ENCODE data around the gene UEVLD. TPM values are rescaled to one million over a fixed set of nuclear protein-coding genes. Genes with fewer than 3 reads are reported as not detected.

UEVLD gene
- total and polyA plus RNA-seq, 4 donors, result 5.7 to 15.5 (median 6.7) TPM

GRCh38 chr11:18567081-18567480, 21.5 kb downstream of the UEVLD start:
- TF ChIP-seq FOXA1 (IDR thresholded peaks at IDR 0.05) (no peak), GABPA (IDR thresholded peaks at IDR 0.05 in 1 of 2, conservative IDR thresholded peaks at IDR 0.05 in 1 of 2) (no peak), EGR1 (IDR thresholded peaks at IDR 0.05; ENCODE audit: low read depth in 2 of 2) (no peak), CTCF (IDR thresholded peaks at IDR 0.05; ENCODE audit: low read depth, low read length, missing input control) (no peak), ZBTB33 (IDR thresholded peaks at IDR 0.05) (no peak)
- Histone ChIP-seq H3K9ac (ENCODE audit: low read depth in 1 of 2, low read length in 2 of 2) (no peak overlapping the region), H3K4me1 (ENCODE audit: control insufficient read depth in 4 of 4, insufficient read depth in 4 of 4, low read length in 3 of 4) (no peaks in the 10 kb centered on the region), H3K27ac (ENCODE audit: low read depth in 1 of 2, low read length in 2 of 2) (no peak overlapping the region), H3K27me3 (ENCODE audit: control insufficient read depth in 4 of 4, insufficient read depth in 4 of 4, low read length in 3 of 4) (no peaks in the 10 kb centered on the region), H3K4me3 (ENCODE audit: low read depth in 1 of 3, low read length in 3 of 3) (no peak overlapping the region), H3K36me3 (ENCODE audit: control insufficient read depth in 4 of 4, insufficient read depth in 3 of 4, low read depth in 1 of 4, low read length in 3 of 4) (peaks cover 6 to 20% (median 14%) of the 10 kb centered on the region in 4 donors), H3K9me3 (ENCODE audit: control insufficient read depth in 4 of 4, low read length in 3 of 4) (no peaks in the 10 kb centered on the region)
- 95% methylated on average over 3 of the region's 3 CpGs for WGBS
- no peak for DNase-seq (ENCODE audit: low spot score)

GRCh38 chr11:18566406-18566805, 22.1 kb downstream of the UEVLD start:
- no peaks in the 10 kb centered on the region for H3K9me3 ChIP-seq (ENCODE audit: control insufficient read depth in 4 of 4, low read length in 3 of 4)
- H3K4me1 ChIP-seq (ENCODE audit: control insufficient read depth in 4 of 4, insufficient read depth in 4 of 4, low read length in 3 of 4), result no peaks in the 10 kb centered on the region
- no peak overlapping the region for H3K27ac ChIP-seq (ENCODE audit: low read depth in 1 of 2, low read length in 2 of 2)
- H3K27me3 ChIP-seq (ENCODE audit: control insufficient read depth in 4 of 4, insufficient read depth in 4 of 4, low read length in 3 of 4), result no peaks in the 10 kb centered on the region
- no peak overlapping the region for H3K4me3 ChIP-seq (ENCODE audit: low read depth in 1 of 3, low read length in 3 of 3)
- no peak for DNase-seq (ENCODE audit: low spot score)
- TF ChIP-seq FOXA2 (IDR thresholded peaks at IDR 0.05) (no peak), MAX (IDR thresholded peaks at IDR 0.05) (no peak), EGR1 (IDR thresholded peaks at IDR 0.05; ENCODE audit: low read depth in 2 of 2) (no peak), NR2F2 (IDR thresholded peaks at IDR 0.05) (no peak), TAF1 (conservative IDR thresholded peaks at IDR 0.05) (no peak), YY1 (IDR thresholded peaks at IDR 0.05) (no peak), RAD21 (IDR thresholded peaks at IDR 0.05) (no peak), HNF4G (IDR thresholded peaks at IDR 0.05) (no peak), ATF3 (IDR thresholded peaks at IDR 0.05) (no peak), FOXA1 (IDR thresholded peaks at IDR 0.05) (no peak), REST (IDR thresholded peaks at IDR 0.05) (no peak), SP1 (IDR thresholded peaks at IDR 0.05) (no peak), GABPA (IDR thresholded peaks at IDR 0.05 in 1 of 2, conservative IDR thresholded peaks at IDR 0.05 in 1 of 2) (no peak), HNF4A (conservative IDR thresholded peaks at IDR 0.05) (no peak), JUND (IDR thresholded peaks at IDR 0.05) (no peak), ZBTB33 (IDR thresholded peaks at IDR 0.05) (no peak)
- H3K36me3 ChIP-seq (ENCODE audit: control insufficient read depth in 4 of 4, insufficient read depth in 3 of 4, low read depth in 1 of 4, low read length in 3 of 4), result peaks cover 10 to 23% (median 13%) of the 10 kb centered on the region in 4 donors
- no peak overlapping the region for H3K9ac ChIP-seq (ENCODE audit: low read depth in 1 of 2, low read length in 2 of 2)
